Activated CD4-positive, alpha-beta T cell treated with anti-CD3 and anti-CD28 coated beads, Interleukin-2, amount 10 ng/mL, durations not matched to agents 7 days and 5 days (primary cell): ENCODE measurements around the gene ARID1B. TPM values are rescaled to one million over a fixed set of nuclear protein-coding genes. Genes with fewer than 3 reads are reported as not detected.

Experiments
- CTCF ChIA-PET: fragments of 350-600 bp; sonication (Branson Sonifier 250); formaldehyde crosslinking; loops from one replicate; lab custom pipeline; 2021; ENCODE audit warnings: antibody characterized with exemption; lab: Charles Lee
- POLR2A ChIA-PET: fragments of 350-600 bp; sonication (Branson Sonifier 250); formaldehyde crosslinking; loops from one replicate; lab custom pipeline; 2021; ENCODE audit warnings: antibody characterized with exemption; lab: Charles Lee
- DNase-seq: peaks from one replicate; pipeline ENCODE4 v3.0.0-alpha.2; 2020
- H3K27ac Mint-ChIP-seq: one replicate; pipeline ENCODE4 v1.8.0; 2021; ENCODE audit warnings: mild to moderate bottlenecking, moderate library complexity, mixed read lengths
- H3K27me3 Mint-ChIP-seq: one replicate; pipeline ENCODE4 v1.8.0; 2021; ENCODE audit warnings: mixed read lengths
- H3K36me3 Mint-ChIP-seq: one replicate; pipeline ENCODE4 v1.8.0; 2021; ENCODE audit warnings: low read depth, mixed read lengths
- H3K4me1 Mint-ChIP-seq: one replicate; pipeline ENCODE4 v1.8.0; 2021; ENCODE audit warnings: mixed read lengths
- H3K4me3 Mint-ChIP-seq: one replicate; pipeline ENCODE4 v1.8.0; 2021; ENCODE audit warnings: mild to moderate bottlenecking, moderate library complexity, mixed read lengths
- H3K9me3 Mint-ChIP-seq: one replicate; pipeline ENCODE4 v1.8.0; 2021; ENCODE audit warnings: mixed read lengths
- total RNA-seq, 2 experiments: library from RNA; stranded (reverse); gene quantifications; one replicate each; pipeline ENCODE4 v1.2.3, GENCODE V29; 2021

Gene ARID1B
- total RNA-seq, 2 experiments from 2014 or later: 76.8 to 89.6 TPM

- DNase-seq: peak; percentile 61
- peak overlapping the region; percentile 91 for H3K4me3 Mint-ChIP-seq
- H3K4me1 Mint-ChIP-seq: peaks cover 43% of the 10 kb centered on the region
- ChIA-PET POLR2A (no interaction called here), CTCF (interaction anchor here (1.0 to 1.2 kb wide), 2 partner anchors 91 to 92 kb away, joined by 4 read pairs; no protein-coding TSS in a partner anchor)
- H3K36me3 Mint-ChIP-seq: peaks cover 7% of the 10 kb centered on the region
- no peaks in the 10 kb centered on the region for H3K9me3 Mint-ChIP-seq
- H3K27me3 Mint-ChIP-seq: no peaks in the 10 kb centered on the region
- H3K27ac Mint-ChIP-seq: peak overlapping the region; percentile 97
These were observed 637 bp downstream of the ARID1B start for GRCh38 chr6:156777577-156778453.

GRCh38 chr6:156778454-156779205 lies 1.5 kb downstream of the ARID1B start:
- Mint-ChIP-seq H3K27ac (peak overlapping the region; percentile 92), H3K36me3 (peaks cover 9% of the 10 kb centered on the region), H3K4me3 (peak overlapping the region; percentile 80), H3K4me1 (peaks cover 50% of the 10 kb centered on the region), H3K27me3 (no peaks in the 10 kb centered on the region), H3K9me3 (no peaks in the 10 kb centered on the region)
- POLR2A ChIA-PET: no interaction called here
- DNase-seq: peak; percentile 50
- CTCF ChIA-PET: interaction anchor here (1.2 kb wide), 2 partner anchors 8 to 92 kb away, joined by 4 read pairs; no protein-coding TSS in a partner anchor

GRCh38 chr6:156779206-156780094 lies 2.3 kb downstream of the ARID1B start:
- H3K27me3 Mint-ChIP-seq: no peaks in the 10 kb centered on the region
- H3K4me3 Mint-ChIP-seq: peak overlapping the region; percentile 79
- peak overlapping the region; percentile 89 for H3K27ac Mint-ChIP-seq
- no peaks in the 10 kb centered on the region for H3K9me3 Mint-ChIP-seq
- peaks cover 52% of the 10 kb centered on the region for H3K4me1 Mint-ChIP-seq
- CTCF ChIA-PET: interaction anchor here (1.2 kb wide), 2 partner anchors 9 to 93 kb away, joined by 4 read pairs; no protein-coding TSS in a partner anchor
- H3K36me3 Mint-ChIP-seq: peaks cover 11% of the 10 kb centered on the region
- POLR2A ChIA-PET: interaction anchor here (1.2 kb wide), 1 partner anchor 242 kb away, joined by 7 read pairs; no protein-coding TSS in a partner anchor
- DNase-seq: peak; percentile 52

GRCh38 chr6:156780102-156780641 lies 3.0 kb downstream of the ARID1B start:
- Mint-ChIP-seq H3K9me3 (no peaks in the 10 kb centered on the region), H3K4me1 (peaks cover 47% of the 10 kb centered on the region), H3K36me3 (peaks cover 14% of the 10 kb centered on the region), H3K27me3 (no peaks in the 10 kb centered on the region), H3K27ac (peak overlapping the region; percentile 89), H3K4me3 (peak overlapping the region; percentile 79)
- ChIA-PET CTCF (no interaction called here), POLR2A (interaction anchor here (1.2 kb wide), 1 partner anchor 241 kb away, joined by 7 read pairs; no protein-coding TSS in a partner anchor)
- peak; percentile 76 for DNase-seq

GRCh38 chr6:156780962-156781853 lies 4.0 kb downstream of the ARID1B start:
- H3K36me3 Mint-ChIP-seq: peaks cover 19% of the 10 kb centered on the region
- no peaks in the 10 kb centered on the region for H3K27me3 Mint-ChIP-seq
- H3K9me3 Mint-ChIP-seq: no peaks in the 10 kb centered on the region
- H3K27ac Mint-ChIP-seq: peak overlapping the region; percentile 89
- CTCF ChIA-PET: no interaction called here
- DNase-seq: no peak
- POLR2A ChIA-PET: interaction anchor here (0.7 to 1.2 kb wide), 2 partner anchors 200 to 240 kb away, joined by 7 to 9 read pairs; no protein-coding TSS in a partner anchor
- H3K4me3 Mint-ChIP-seq: peak overlapping the region; percentile 79
- peaks cover 47% of the 10 kb centered on the region for H3K4me1 Mint-ChIP-seq

- peaks cover 20% of the 10 kb centered on the region for H3K36me3 Mint-ChIP-seq
- no peaks in the 10 kb centered on the region for H3K9me3 Mint-ChIP-seq
- ChIA-PET POLR2A (no interaction called here), CTCF (no interaction called here)
- DNase-seq: no peak
- no peaks in the 10 kb centered on the region for H3K27me3 Mint-ChIP-seq
- H3K27ac Mint-ChIP-seq: peak overlapping the region; percentile 89
- H3K4me1 Mint-ChIP-seq: peaks cover 47% of the 10 kb centered on the region
- peak overlapping the region; percentile 79 for H3K4me3 Mint-ChIP-seq
These were observed 4.9 kb downstream of the ARID1B start for GRCh38 chr6:156781861-156782631.

GRCh38 chr6:156782691-156783320 lies 5.6 kb downstream of the ARID1B start:
- Mint-ChIP-seq H3K9me3 (no peaks in the 10 kb centered on the region), H3K36me3 (peaks cover 20% of the 10 kb centered on the region), H3K27ac (peak overlapping the region; percentile 89), H3K27me3 (no peaks in the 10 kb centered on the region), H3K4me3 (peak overlapping the region; percentile 79), H3K4me1 (peaks cover 51% of the 10 kb centered on the region)
- DNase-seq: no peak
- ChIA-PET POLR2A (no interaction called here), CTCF (no interaction called here)

- ChIA-PET CTCF (interaction anchor here (1.7 kb wide), 1 partner anchor 17 kb away, joined by 4 read pairs; no protein-coding TSS in a partner anchor), POLR2A (interaction anchor here (0.7 kb wide), 1 partner anchor 539 kb away, joined by 10 read pairs; the partner anchor contains the start of gene TMEM242)
- H3K27ac Mint-ChIP-seq: no peak overlapping the region
- H3K9me3 Mint-ChIP-seq: no peaks in the 10 kb centered on the region
- no peak for DNase-seq
- H3K4me3 Mint-ChIP-seq: peak overlapping the region; percentile 14
- H3K36me3 Mint-ChIP-seq: peaks cover 20% of the 10 kb centered on the region
- H3K4me1 Mint-ChIP-seq: peaks cover 59% of the 10 kb centered on the region
- H3K27me3 Mint-ChIP-seq: no peaks in the 10 kb centered on the region
These were observed 6.8 kb downstream of the ARID1B start for GRCh38 chr6:156783958-156784357.

GRCh38 chr6:156786652-156787051 lies 9.5 kb downstream of the ARID1B start:
- ChIA-PET CTCF (interaction anchor here (1.0 kb wide), 1 partner anchor 11 kb away, joined by 3 read pairs; no protein-coding TSS in a partner anchor), POLR2A (no interaction called here)
- H3K27me3 Mint-ChIP-seq: no peaks in the 10 kb centered on the region
- no peak overlapping the region for H3K4me3 Mint-ChIP-seq
- H3K36me3 Mint-ChIP-seq: peaks cover 18% of the 10 kb centered on the region
- H3K9me3 Mint-ChIP-seq: no peaks in the 10 kb centered on the region
- peaks cover 67% of the 10 kb centered on the region for H3K4me1 Mint-ChIP-seq
- no peak overlapping the region for H3K27ac Mint-ChIP-seq
- DNase-seq: no peak
